Panc1 (cell line): ENCODE results near the gene DRC3. TPM values are rescaled to one million over a fixed set of nuclear protein-coding genes. Genes with fewer than 3 reads are reported as not detected.

Experiments
- ATAC-seq: fragments of 200-7000 bp; cut with Tn5 transposase; 2 replicates; pipeline ENCODE4 v1.9.1; 2020; ENCODE audit warnings: mild to moderate bottlenecking, moderate library complexity
- BruUV-seq: library from RNA; stranded (reverse); fragments of 400-500 nt; replicated peaks from 2 replicates; lab custom pipeline; 2021; lab: Mats Ljungman, UMichigan
- CTCF ChIA-PET: fragments of 300-600 bp; sonication (Branson Sonifier 250); formaldehyde crosslinking; loops from one replicate; lab custom pipeline; 2022; ENCODE audit warnings: antibody characterized with exemption; lab: Charles Lee
- POLR2A ChIA-PET: fragments of 300-600 bp; sonication (Branson Sonifier 250); formaldehyde crosslinking; loops from one replicate; lab custom pipeline; 2022; ENCODE audit warnings: antibody characterized with exemption; lab: Charles Lee
- DNase-seq: peaks from one replicate; pipeline ENCODE4 v3.0.0-alpha.2; 2010; ENCODE audit warnings: low read depth, low spot score
- H3K27ac ChIP-seq: 2 replicates; pipeline ENCODE4 v1.5.1; 2011; ENCODE audit warnings: mild to moderate bottlenecking, low read length, inconsistent platforms
- H3K27me3 ChIP-seq: fragments of 200-500 bp; sonication (Bioruptor generic); 2 replicates; pipeline ENCODE4 v1.6.0; 2014; ENCODE audit warnings: low read length, inconsistent platforms; ENCODE audit not compliant: control insufficient read depth, insufficient read depth
- H3K36me3 ChIP-seq: fragments of 200-500 bp; sonication (Bioruptor generic); 2 replicates; pipeline ENCODE4 v1.5.1; 2014; ENCODE audit warnings: inconsistent platforms, mild to moderate bottlenecking, low read length, moderate library complexity; ENCODE audit not compliant: control insufficient read depth, insufficient read depth
- H3K4me1 ChIP-seq: 2 replicates; pipeline ENCODE4 v1.5.1; 2011; ENCODE audit warnings: inconsistent platforms, mild to moderate bottlenecking, low read length, moderate library complexity; ENCODE audit not compliant: control insufficient read depth, insufficient read depth
- H3K4me3 ChIP-seq, 2 experiments: 2 replicates each; pipeline ENCODE4 v1.5.1; 2011 to 2012; ENCODE audit warnings: low read depth in 2 of 2, low read length in 2 of 2, mild to moderate bottlenecking in 2 of 2, inconsistent platforms in 1 of 2, moderate library complexity in 1 of 2
- H3K9me3 ChIP-seq: fragments of 200-500 bp; sonication (Bioruptor generic); 2 replicates; pipeline ENCODE4 v1.5.1; 2014; ENCODE audit warnings: low read depth, mild to moderate bottlenecking, inconsistent platforms, low read length, moderate library complexity; ENCODE audit not compliant: control insufficient read depth, insufficient read depth
- POLR2AphosphoS5 ChIP-seq: IDR thresholded peaks from 2 replicates; pipeline ENCODE4 v1.6.1; 2012; ENCODE audit warnings: mild to moderate bottlenecking, low read depth, low read length, moderate library complexity
- SIN3A ChIP-seq: IDR thresholded peaks from 2 replicates; pipeline ENCODE4 v1.6.1; 2012; ENCODE audit warnings: low read depth, mild to moderate bottlenecking, low read length, moderate library complexity, borderline replicate concordance; ENCODE audit not compliant: insufficient read depth
- TCF7L2 ChIP-seq: IDR thresholded peaks from 2 replicates; pipeline ENCODE4 v1.6.1; 2011; ENCODE audit warnings: mild to moderate bottlenecking, low read depth, low read length, inconsistent platforms
- in situ Hi-C: cut with HindIII; loops from 2 replicates; pipeline ENCODE4 v1.10.0; 2016; ENCODE audit warnings: low sequenced_read_pairs, low pct_unique_long_range_greater_than_20kb
- intact Hi-C: fragments of 100-400 bp; cut with micrococcal nuclease; formaldehyde crosslinking; loops from one replicate; pipeline ENCODE4 v1.10.0; 2022; ENCODE audit not compliant: unreplicated experiment
- total RNA-seq: library from RNA; stranded (reverse); gene quantifications from one replicate; pipeline ENCODE4 v1.2.1, GENCODE V29; 2021; ENCODE audit not compliant: unreplicated experiment
- TF ChIP-seq, protein P1 (sequence below): fragments of 450-650 bp; IDR thresholded peaks from 2 replicates; pipeline ENCODE4 v1.5.1; 2017; ENCODE audit warnings: mild to moderate bottlenecking
- TF ChIP-seq, protein P2 (sequence below), 2 experiments: IDR thresholded peaks; 2 replicates each; pipeline ENCODE4 v1.6.1; 2011 to 2012; ENCODE audit warnings: low read depth in 2 of 2, control low read depth in 1 of 2, low read length in 1 of 2, mild to moderate bottlenecking in 1 of 2, moderate library complexity in 1 of 2; ENCODE audit not compliant: insufficient read depth in 1 of 2

DRC3 gene
- total RNA-seq, 1 experiment from 2014 or later: 3.6 TPM

DNA sequence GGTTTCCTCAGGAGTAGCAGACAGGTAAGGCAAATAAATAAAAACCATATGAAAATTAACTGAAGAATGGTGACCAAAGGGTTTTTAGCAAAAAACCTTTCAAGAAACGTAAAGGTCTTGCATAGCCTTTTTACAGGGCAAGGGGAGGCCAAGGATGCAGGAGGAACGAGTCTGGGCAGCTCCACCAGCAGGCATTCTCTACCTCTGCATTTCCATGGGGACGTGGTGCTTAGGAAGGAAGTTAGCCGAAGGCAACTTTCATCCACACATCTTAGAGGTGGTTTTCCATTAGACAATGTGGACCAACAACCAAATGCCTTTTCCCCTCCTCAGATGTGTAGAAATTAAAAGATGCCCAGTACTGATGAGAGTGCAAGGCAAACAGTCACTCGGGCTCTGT is 21.1 kb upstream of the DRC3 start:
- no peaks in the 10 kb centered on the region for H3K27me3 ChIP-seq
- ChIA-PET CTCF (no interaction called here), POLR2A (no interaction called here)
- in situ Hi-C loops: no loop called here
- no peak for ATAC-seq
- H3K36me3 ChIP-seq: no peaks in the 10 kb centered on the region
- peaks cover 45% of the 10 kb centered on the region for H3K4me1 ChIP-seq
- H3K4me3 ChIP-seq: no peak overlapping the region
- no TSS peak for BruUV-seq
- TF ChIP-seq, protein P1, sequence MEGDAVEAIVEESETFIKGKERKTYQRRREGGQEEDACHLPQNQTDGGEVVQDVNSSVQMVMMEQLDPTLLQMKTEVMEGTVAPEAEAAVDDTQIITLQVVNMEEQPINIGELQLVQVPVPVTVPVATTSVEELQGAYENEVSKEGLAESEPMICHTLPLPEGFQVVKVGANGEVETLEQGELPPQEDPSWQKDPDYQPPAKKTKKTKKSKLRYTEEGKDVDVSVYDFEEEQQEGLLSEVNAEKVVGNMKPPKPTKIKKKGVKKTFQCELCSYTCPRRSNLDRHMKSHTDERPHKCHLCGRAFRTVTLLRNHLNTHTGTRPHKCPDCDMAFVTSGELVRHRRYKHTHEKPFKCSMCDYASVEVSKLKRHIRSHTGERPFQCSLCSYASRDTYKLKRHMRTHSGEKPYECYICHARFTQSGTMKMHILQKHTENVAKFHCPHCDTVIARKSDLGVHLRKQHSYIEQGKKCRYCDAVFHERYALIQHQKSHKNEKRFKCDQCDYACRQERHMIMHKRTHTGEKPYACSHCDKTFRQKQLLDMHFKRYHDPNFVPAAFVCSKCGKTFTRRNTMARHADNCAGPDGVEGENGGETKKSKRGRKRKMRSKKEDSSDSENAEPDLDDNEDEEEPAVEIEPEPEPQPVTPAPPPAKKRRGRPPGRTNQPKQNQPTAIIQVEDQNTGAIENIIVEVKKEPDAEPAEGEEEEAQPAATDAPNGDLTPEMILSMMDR: no peak
- TF ChIP-seq, protein P2, sequence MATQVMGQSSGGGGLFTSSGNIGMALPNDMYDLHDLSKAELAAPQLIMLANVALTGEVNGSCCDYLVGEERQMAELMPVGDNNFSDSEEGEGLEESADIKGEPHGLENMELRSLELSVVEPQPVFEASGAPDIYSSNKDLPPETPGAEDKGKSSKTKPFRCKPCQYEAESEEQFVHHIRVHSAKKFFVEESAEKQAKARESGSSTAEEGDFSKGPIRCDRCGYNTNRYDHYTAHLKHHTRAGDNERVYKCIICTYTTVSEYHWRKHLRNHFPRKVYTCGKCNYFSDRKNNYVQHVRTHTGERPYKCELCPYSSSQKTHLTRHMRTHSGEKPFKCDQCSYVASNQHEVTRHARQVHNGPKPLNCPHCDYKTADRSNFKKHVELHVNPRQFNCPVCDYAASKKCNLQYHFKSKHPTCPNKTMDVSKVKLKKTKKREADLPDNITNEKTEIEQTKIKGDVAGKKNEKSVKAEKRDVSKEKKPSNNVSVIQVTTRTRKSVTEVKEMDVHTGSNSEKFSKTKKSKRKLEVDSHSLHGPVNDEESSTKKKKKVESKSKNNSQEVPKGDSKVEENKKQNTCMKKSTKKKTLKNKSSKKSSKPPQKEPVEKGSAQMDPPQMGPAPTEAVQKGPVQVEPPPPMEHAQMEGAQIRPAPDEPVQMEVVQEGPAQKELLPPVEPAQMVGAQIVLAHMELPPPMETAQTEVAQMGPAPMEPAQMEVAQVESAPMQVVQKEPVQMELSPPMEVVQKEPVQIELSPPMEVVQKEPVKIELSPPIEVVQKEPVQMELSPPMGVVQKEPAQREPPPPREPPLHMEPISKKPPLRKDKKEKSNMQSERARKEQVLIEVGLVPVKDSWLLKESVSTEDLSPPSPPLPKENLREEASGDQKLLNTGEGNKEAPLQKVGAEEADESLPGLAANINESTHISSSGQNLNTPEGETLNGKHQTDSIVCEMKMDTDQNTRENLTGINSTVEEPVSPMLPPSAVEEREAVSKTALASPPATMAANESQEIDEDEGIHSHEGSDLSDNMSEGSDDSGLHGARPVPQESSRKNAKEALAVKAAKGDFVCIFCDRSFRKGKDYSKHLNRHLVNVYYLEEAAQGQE (IDR thresholded peaks at IDR 0.05; ENCODE audit: insufficient read depth in 1 of 2, low read depth in 2 of 2, low read length in 1 of 2): no peak
- TF ChIP-seq POLR2AphosphoS5: no peak
- TF ChIP-seq TCF7L2: no peak
- no peak for TF ChIP-seq SIN3A
- intact Hi-C loops: no loop called here
- peak overlapping the region; percentile 34; the same call in 1 of the 2 replicates for H3K27ac ChIP-seq
- H3K9me3 ChIP-seq: no peaks in the 10 kb centered on the region
- no peak for DNase-seq

DNA sequence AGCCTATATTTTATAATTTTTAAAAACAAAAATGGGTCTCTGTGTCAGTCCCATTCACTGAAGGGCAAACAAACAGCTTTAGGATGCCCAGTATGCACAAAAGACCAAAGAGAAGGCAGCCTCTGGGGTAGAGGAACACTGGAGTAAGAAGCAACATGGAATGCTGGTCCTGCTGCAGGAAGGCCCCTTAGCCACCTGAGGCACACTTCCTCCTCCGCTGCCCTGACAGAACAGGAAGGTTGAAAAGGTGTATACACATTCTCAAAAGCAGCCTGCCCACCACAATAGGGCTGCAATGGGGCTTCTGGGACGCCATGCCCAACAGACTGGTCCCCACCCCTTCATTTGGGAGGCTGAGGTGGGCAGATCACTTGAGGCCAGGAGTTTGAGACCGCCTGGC is 20.0 kb upstream of the DRC3 start:
- Histone ChIP-seq H3K9me3 (no peaks in the 10 kb centered on the region), H3K27me3 (no peaks in the 10 kb centered on the region), H3K4me3 (no peak overlapping the region), H3K27ac (no peak overlapping the region), H3K4me1 (peaks cover 43% of the 10 kb centered on the region), H3K36me3 (no peaks in the 10 kb centered on the region)
- in situ Hi-C loops (no loop called here), intact Hi-C loops (no loop called here)
- TF ChIP-seq SIN3A (no peak), POLR2AphosphoS5 (no peak), TCF7L2 (no peak)
- TF ChIP-seq, protein P1: no peak; the same call in 1 of the 2 replicates
- TF ChIP-seq, protein P2 (IDR thresholded peaks at IDR 0.05; ENCODE audit: insufficient read depth in 1 of 2, low read depth in 2 of 2, low read length in 1 of 2): no peak
- BruUV-seq: no TSS peak
- ATAC-seq: no peak
- POLR2A ChIA-PET: no interaction called here
- no peak for DNase-seq
- CTCF ChIA-PET: no interaction called here
